H1 (cell line): ENCODE data around the gene ARHGAP18. TPM values are rescaled to one million over a fixed set of nuclear protein-coding genes. Genes with fewer than 3 reads are reported as not detected.

Source experiments
- CTCF ChIA-PET: fragments of 300-600 bp; sonication (Branson Sonifier 250); formaldehyde crosslinking; loops from one replicate; lab custom pipeline; 2021; ENCODE audit not compliant: partially characterized antibody; lab: Charles Lee
- POLR2A ChIA-PET: fragments of 300-600 bp; sonication (Branson Sonifier 250); formaldehyde crosslinking; loops from one replicate; lab custom pipeline; 2021; ENCODE audit warnings: inconsistent platforms; ENCODE audit not compliant: partially characterized antibody; lab: Charles Lee
- DNase-seq, 2 experiments: peaks; one replicate each; pipeline versions ENCODE4 v3.0.0 to v3.0.0-alpha.2; 2010 to 2022; ENCODE audit warnings: low spot score in 2 of 2, low read depth in 1 of 2, mixed read lengths in 1 of 2
- FAIRE-seq: peaks from 2 replicates; lab custom pipeline; 2011; peaks lifted over from hg19 to GRCh38; lab: Jason Lieb, UNC
- H2AFZ ChIP-seq: 2 replicates; pipeline ENCODE4 v1.8.1; 2012; ENCODE audit warnings: low read length, inconsistent platforms
- H2AK5ac ChIP-seq: 2 replicates; pipeline ENCODE4 v1.6.1; 2013; ENCODE audit warnings: low read depth, low read length
- H2BK120ac ChIP-seq: replicated peaks from 2 replicates; pipeline ENCODE3; 2013; ENCODE audit warnings: low read depth, low read length, inconsistent platforms
- H2BK12ac ChIP-seq: 2 replicates; pipeline ENCODE4 v1.6.1; 2013; ENCODE audit warnings: low read depth, low read length
- H2BK15ac ChIP-seq: 2 replicates; pipeline ENCODE4 v1.6.1; 2013; ENCODE audit warnings: low read length
- H2BK20ac ChIP-seq: 2 replicates; pipeline ENCODE4 v1.6.1; 2013; ENCODE audit warnings: low read length
- H2BK5ac ChIP-seq: 2 replicates; pipeline ENCODE4 v1.6.1; 2013; ENCODE audit warnings: low read depth, low read length
- H3K14ac ChIP-seq: 2 replicates; pipeline ENCODE4 v1.6.1; 2013; ENCODE audit warnings: inconsistent platforms; ENCODE audit not compliant: insufficient read length
- H3K18ac ChIP-seq: 2 replicates; pipeline ENCODE4 v1.6.1; 2013; ENCODE audit warnings: low read length; ENCODE audit errors: extremely low read depth
- H3K23ac ChIP-seq: 2 replicates; pipeline ENCODE4 v1.6.1; 2013; ENCODE audit warnings: inconsistent platforms; ENCODE audit not compliant: insufficient read length
- H3K23me2 ChIP-seq: 2 replicates; pipeline ENCODE4 v1.6.1; 2013; ENCODE audit warnings: low read depth, low read length
- H3K27ac ChIP-seq: 2 replicates; pipeline ENCODE4 v1.6.1; 2011; ENCODE audit warnings: low read depth, low read length, inconsistent platforms
- H3K27me3 ChIP-seq, 4 experiments: replicated peaks in 1 of 4; 1 replicate in 1 of 4; 2 replicates in 3 of 4; pipeline versions ENCODE4 v1.6.1 to v1.8.1; 2011 to 2013; ENCODE audit warnings: low read length in 3 of 4, mild to moderate bottlenecking in 3 of 4, inconsistent platforms in 2 of 4, mixed read lengths in 2 of 4, moderate library complexity in 1 of 4; ENCODE audit not compliant: control insufficient read depth in 3 of 4, insufficient read depth in 3 of 4; ENCODE audit errors: extremely low read depth in 1 of 4
- H3K36me3 ChIP-seq, 4 experiments: 2 replicates each; pipeline versions ENCODE4 v1.6.1 to v1.8.1; 2011 to 2013; ENCODE audit warnings: mild to moderate bottlenecking in 4 of 4, low read length in 3 of 4, moderate library complexity in 2 of 4, control low read depth in 1 of 4, inconsistent platforms in 1 of 4; ENCODE audit not compliant: insufficient read depth in 4 of 4, control insufficient read depth in 2 of 4
- H3K4ac ChIP-seq: replicated peaks from 2 replicates; pipeline ENCODE3; 2013; ENCODE audit warnings: low read length, low read depth, mixed read lengths, inconsistent platforms; ENCODE audit not compliant: insufficient read length
- H3K4me1 ChIP-seq, 4 experiments: replicated peaks in 1 of 4; 1 replicate in 1 of 4; 2 replicates in 3 of 4; pipeline versions ENCODE4 v1.6.1 to v1.8.1; 2011 to 2013; ENCODE audit warnings: low read length in 3 of 4, inconsistent platforms in 2 of 4, mixed read lengths in 1 of 4; ENCODE audit not compliant: insufficient read depth in 4 of 4, control insufficient read depth in 3 of 4
- H3K4me2 ChIP-seq, 2 experiments: 2 replicates each; pipeline versions ENCODE4 v1.6.1 to v1.8.1; 2011 to 2013; ENCODE audit warnings: low read depth in 2 of 2, low read length in 2 of 2, control low read depth in 1 of 2, inconsistent platforms in 1 of 2, mild to moderate bottlenecking in 1 of 2; ENCODE audit not compliant: insufficient read depth in 1 of 2
- H3K4me3 ChIP-seq, 4 experiments: fragments of 200-600, 300-600 bp in 1 of 4; sonication (generic), shearing (Covaris generic), sonication (Bioruptor Twin) in 1 of 4; 2 replicates each; pipeline versions ENCODE4 v1.5.1 to v1.8.1; 2011 to 2016; ENCODE audit warnings: low read length in 4 of 4, low read depth in 3 of 4, control low read depth in 2 of 4, inconsistent platforms in 2 of 4, mild to moderate bottlenecking in 2 of 4, mixed read lengths in 1 of 4, moderate library complexity in 1 of 4; ENCODE audit not compliant: insufficient read depth in 2 of 4; ENCODE audit errors: extremely low read depth in 1 of 4
- H3K56ac ChIP-seq: replicated peaks from 2 replicates; pipeline ENCODE3; 2013; ENCODE audit warnings: low read depth, mild to moderate bottlenecking, mixed read lengths, low read length, inconsistent platforms; ENCODE audit not compliant: insufficient read length
- H3K79me1 ChIP-seq: 2 replicates; pipeline ENCODE4 v1.6.1; 2013; ENCODE audit warnings: low read depth, low read length, control low read depth
- H3K79me2 ChIP-seq, 2 experiments: 2 replicates each; pipeline versions ENCODE4 v1.6.1 to v1.8.1; 2012 to 2013; ENCODE audit warnings: low read length in 2 of 2, mild to moderate bottlenecking in 2 of 2, inconsistent platforms in 1 of 2; ENCODE audit not compliant: insufficient read depth in 2 of 2, control insufficient read depth in 1 of 2
- H3K9ac ChIP-seq, 4 experiments: replicated peaks in 1 of 4; 1 replicate in 1 of 4; 2 replicates in 3 of 4; pipeline versions ENCODE4 v1.6.1 to v1.8.1; 2011 to 2013; ENCODE audit warnings: low read depth in 3 of 4, low read length in 3 of 4, control low read depth in 2 of 4, mild to moderate bottlenecking in 2 of 4, moderate library complexity in 2 of 4, inconsistent platforms in 1 of 4; ENCODE audit errors: extremely low read depth in 1 of 4
- H3K9me3 ChIP-seq, 2 experiments: 2 replicates each; pipeline versions ENCODE4 v1.6.1 to v1.8.1; 2012 to 2013; ENCODE audit warnings: mild to moderate bottlenecking in 2 of 2, moderate library complexity in 2 of 2, control low read depth in 1 of 2, inconsistent platforms in 1 of 2, low read depth in 1 of 2, low read length in 1 of 2, mixed read lengths in 1 of 2; ENCODE audit not compliant: insufficient read depth in 2 of 2
- H4K20me1 ChIP-seq, 2 experiments: replicated peaks in 1 of 2; 2 replicates each; pipeline versions ENCODE3 to v1.8.1; 2011 to 2013; ENCODE audit warnings: inconsistent platforms in 2 of 2, low read length in 2 of 2, mild to moderate bottlenecking in 1 of 2; ENCODE audit not compliant: insufficient read depth in 2 of 2, control insufficient read depth in 1 of 2
- H4K5ac ChIP-seq: 2 replicates; pipeline ENCODE4 v1.6.1; 2013; ENCODE audit warnings: low read length, low read depth, mixed read lengths, inconsistent platforms; ENCODE audit not compliant: insufficient read length
- H4K8ac ChIP-seq: 2 replicates; pipeline ENCODE4 v1.8.0; 2013; ENCODE audit warnings: mild to moderate bottlenecking, moderate library complexity, low read length, inconsistent platforms; ENCODE audit not compliant: insufficient read depth; ENCODE audit errors: extremely low read depth
- H4K91ac ChIP-seq: replicated peaks from 2 replicates; pipeline ENCODE3; 2013; ENCODE audit warnings: low read length, mixed read lengths, inconsistent platforms; ENCODE audit not compliant: insufficient read length
- CREB1 ChIP-seq: IDR thresholded peaks from 2 replicates; pipeline ENCODE4 v1.6.1; 2012; ENCODE audit warnings: inconsistent platforms
- CTBP2 ChIP-seq: IDR thresholded peaks from 2 replicates; pipeline ENCODE4 v1.7.0; 2011; ENCODE audit warnings: borderline replicate concordance, mild to moderate bottlenecking, moderate library complexity, mixed read lengths, low read length; ENCODE audit not compliant: insufficient read depth, insufficient read length
- E2F6 ChIP-seq: IDR thresholded peaks from 2 replicates; pipeline ENCODE4 v1.6.1; 2012; ENCODE audit warnings: inconsistent platforms
- HDAC6 ChIP-seq: IDR thresholded peaks from one replicate; pipeline ENCODE4 v1.7.1; 2012; ENCODE audit warnings: low read depth, mild to moderate bottlenecking, inconsistent platforms, low read length, moderate library complexity
- JUN ChIP-seq: IDR thresholded peaks from 2 replicates; pipeline ENCODE4 v1.6.1; 2011; ENCODE audit warnings: low read depth, mild to moderate bottlenecking, improper control_type of control experiment, low read length
- KDM1A ChIP-seq: fragments of 200-600, 300-600 bp; sonication (generic); IDR thresholded peaks from 2 replicates; pipeline ENCODE4 v1.7.1; 2016; ENCODE audit warnings: mild to moderate bottlenecking, low read length, borderline replicate concordance
- KDM4A ChIP-seq: IDR thresholded peaks from one replicate; pipeline ENCODE4 v1.7.1; 2012; ENCODE audit warnings: low read depth, mild to moderate bottlenecking, moderate library complexity, low read length, inconsistent platforms; ENCODE audit not compliant: severe bottlenecking
- NANOG ChIP-seq: IDR thresholded peaks from 2 replicates; pipeline ENCODE4 v1.6.1; 2011; ENCODE audit warnings: low read length, low read depth, mild to moderate bottlenecking, inconsistent platforms; ENCODE audit not compliant: insufficient read depth, poor library complexity, severe bottlenecking
- SIX5 ChIP-seq: IDR thresholded peaks from 2 replicates; pipeline ENCODE4 v1.6.1; 2011; ENCODE audit warnings: mild to moderate bottlenecking, low read depth, low read length
- USF2 ChIP-seq: IDR thresholded peaks from 2 replicates; pipeline ENCODE4 v1.6.1; 2011; ENCODE audit warnings: low read length, improper control_type of control experiment
- WGBS, 2 experiments: shearing (Covaris generic) in 1 of 2; methylation state at CpG; one replicate each; pipeline versions ENCODE4 v1.1.6 to v1.1.7; 2013 to 2015; ENCODE audit warnings: low lambda C conversion rate in 2 of 2, mixed read lengths in 2 of 2, inconsistent platforms in 1 of 2, low coverage in 1 of 2, missing lambda C conversion rate in 1 of 2; ENCODE audit not compliant: insufficient replicate concordance in 2 of 2, insufficient coverage in 1 of 2, insufficient read length in 1 of 2; ENCODE audit errors: extremely low coverage in 1 of 2, missing lambda C conversion rate in 1 of 2; 5-methylcytosine and 5-hydroxymethylcytosine counted together
- polyA plus RNA-seq, 7 experiments: library from polyadenylated mRNA; depleted of rRNA in 3 of 7; stranded (reverse) in 5 of 7; unstranded in 2 of 7; fragments of >200 nt in 5 of 7; fragments of 200-250 nt in 2 of 7; gene quantifications; 1 replicate in 5 of 7; 2 replicates in 1 of 7; 4 replicates in 1 of 7; pipeline versions ENCODE4 v1.2.1 to v1.2.3, GENCODE V29; 2011 to 2013; ENCODE audit warnings: missing spikeins in 2 of 7, mixed read lengths in 2 of 7
- total RNA-seq: library from RNA; stranded (reverse); fragmentation: NEBNext Ultra II Directional; extraction: Animal tissue kit (Norgen Biotek cat#: 25700); gene quantifications from 2 replicates; pipeline ENCODE4 v1.2.1, GENCODE V29; 2021

Gene ARHGAP18
- total and polyA plus RNA-seq, 2 of the 8 experiments (the other 6 are each of a cell fraction or from before 2014, with no cell fraction given): 0.83 to 4.5 TPM

- FAIRE-seq: no peak
Observed at GRCh38 chr6:129754750-129755149, 44.8 kb upstream of the ARHGAP18 start.

More at GRCh38 chr6:129754750-129755149, 44.8 kb upstream of the ARHGAP18 start:
- no peak overlapping the region for H3K9ac ChIP-seq
- no peak overlapping the region for H2AFZ ChIP-seq
- H3K56ac ChIP-seq: no peak overlapping the region
- H3K27me3 ChIP-seq: no peaks in the 10 kb centered on the region
- no peak overlapping the region for H2AK5ac ChIP-seq
- H3K4me1 ChIP-seq: no peaks in the 10 kb centered on the region
- no peak overlapping the region for H2BK20ac ChIP-seq
- H2BK12ac ChIP-seq: no peak overlapping the region
- no peaks in the 10 kb centered on the region for H3K9me3 ChIP-seq
- no peak overlapping the region for H3K14ac ChIP-seq
- ChIA-PET CTCF (interaction anchor here (0.6 to 1.6 kb wide), 2 partner anchors 21 to 228 kb away, joined by 3 to 7 read pairs; no protein-coding TSS in a partner anchor), POLR2A (no interaction called here)
- no peak overlapping the region for H2BK15ac ChIP-seq
- peaks cover 0 to 2% of the 10 kb centered on the region in 2 experiments for H4K20me1 ChIP-seq
- H3K18ac ChIP-seq: no peak overlapping the region
- no peak overlapping the region for H3K4me3 ChIP-seq
- DNase-seq: no peak
- H4K91ac ChIP-seq: no peak overlapping the region
- no peak overlapping the region for H2BK120ac ChIP-seq
- no peaks in the 10 kb centered on the region for H3K79me1 ChIP-seq
- H3K27ac ChIP-seq: no peak overlapping the region
- 90% methylated on average over 2 of the region's 2 CpGs; no CpG with 5 or more reads in 1 of the 2 experiments for WGBS, 2 experiments
- H3K23me2 ChIP-seq: no peaks in the 10 kb centered on the region
- no peaks in the 10 kb centered on the region for H3K79me2 ChIP-seq
- H2BK5ac ChIP-seq: no peak overlapping the region
- H4K8ac ChIP-seq: no peak overlapping the region
- H4K5ac ChIP-seq: no peak overlapping the region
- H3K4ac ChIP-seq: no peak overlapping the region
- no peak overlapping the region for H3K23ac ChIP-seq
- H3K36me3 ChIP-seq: no peaks in the 10 kb centered on the region
- no peak for TF ChIP-seq KDM1A
- no peak for TF ChIP-seq KDM4A
- no peak for TF ChIP-seq NANOG
- no peak for TF ChIP-seq CREB1
- TF ChIP-seq HDAC6: no peak
- no peak for TF ChIP-seq CTBP2
- TF ChIP-seq SIX5: no peak
- no peak for TF ChIP-seq USF2
- no peak for TF ChIP-seq E2F6
- TF ChIP-seq JUN: no peak
- no peak overlapping the region for H3K4me2 ChIP-seq
